DND-41 (cell line): ENCODE measurements around the gene PRR5L.

Experiments used
- ATAC-seq: fragments of 200-7000 bp; cut with Tn5 transposase; 3 replicates; pipeline ENCODE4 v1.9.1; 2021; ENCODE audit warnings: low read depth; ENCODE audit not compliant: insufficient read depth
- DNase-seq: peaks from one replicate; pipeline ENCODE4 v3.0.0-alpha.2; 2020
- H2AFZ ChIP-seq: 2 replicates; pipeline ENCODE4 v1.6.0; 2012; ENCODE audit warnings: low read depth, low read length
- H3K27ac ChIP-seq: 2 replicates; pipeline ENCODE4 v1.5.1; 2012; ENCODE audit warnings: low read length, inconsistent platforms
- H3K27me3 ChIP-seq: fragments of 200-600 bp; sonication (generic); 2 replicates; pipeline ENCODE4 v1.6.0; 2012; ENCODE audit warnings: low read length, mild to moderate bottlenecking, inconsistent platforms; ENCODE audit not compliant: insufficient read depth, poor library complexity
- H3K36me3 ChIP-seq: 2 replicates; pipeline ENCODE4 v1.5.1; 2012; ENCODE audit warnings: low read length, inconsistent platforms; ENCODE audit not compliant: insufficient read depth
- H3K4me1 ChIP-seq: 2 replicates; pipeline ENCODE4 v1.5.1; 2012; ENCODE audit warnings: mild to moderate bottlenecking, low read length; ENCODE audit not compliant: insufficient read depth
- H3K4me2 ChIP-seq: 2 replicates; pipeline ENCODE4 v1.6.0; 2012; ENCODE audit warnings: mild to moderate bottlenecking, moderate library complexity, low read length, inconsistent platforms; ENCODE audit not compliant: insufficient read depth
- H3K4me3 ChIP-seq, 2 experiments: fragments of 200-600 bp in 1 of 2; shearing (Covaris generic) in 1 of 2; 2 replicates each; pipeline ENCODE4 v1.5.1; 2012 to 2016; ENCODE audit warnings: inconsistent platforms in 2 of 2, low read length in 2 of 2, mild to moderate bottlenecking in 2 of 2, low read depth in 1 of 2, moderate library complexity in 1 of 2
- H3K79me2 ChIP-seq: 2 replicates; pipeline ENCODE4 v1.6.0; 2012; ENCODE audit warnings: low read length, inconsistent platforms; ENCODE audit not compliant: insufficient read depth
- H3K9ac ChIP-seq: 2 replicates; pipeline ENCODE4 v1.6.0; 2012; ENCODE audit warnings: low read depth, mild to moderate bottlenecking, inconsistent platforms, low read length, moderate library complexity
- H3K9me3 ChIP-seq: 2 replicates; pipeline ENCODE4 v1.5.1; 2012; ENCODE audit warnings: low read length, moderate library complexity, mild to moderate bottlenecking, inconsistent platforms; ENCODE audit not compliant: insufficient read depth, severe bottlenecking
- H4K20me1 ChIP-seq: 2 replicates; pipeline ENCODE4 v1.6.0; 2012; ENCODE audit warnings: low read length; ENCODE audit not compliant: insufficient read depth
- EZH2 ChIP-seq: IDR thresholded peaks from 3 replicates; pipeline ENCODE4 v1.6.1; 2012; ENCODE audit warnings: borderline replicate concordance, low read depth, mild to moderate bottlenecking, moderate library complexity, low read length, inconsistent platforms; ENCODE audit not compliant: severe bottlenecking
- TF ChIP-seq, protein P1 (sequence below): IDR thresholded peaks from 2 replicates; pipeline ENCODE4 v1.5.1; 2012; ENCODE audit warnings: borderline replicate concordance, low read length, moderate library complexity, mild to moderate bottlenecking; ENCODE audit not compliant: poor library complexity, severe bottlenecking; ENCODE audit errors: extremely low read depth

PRR5L gene

DNA sequence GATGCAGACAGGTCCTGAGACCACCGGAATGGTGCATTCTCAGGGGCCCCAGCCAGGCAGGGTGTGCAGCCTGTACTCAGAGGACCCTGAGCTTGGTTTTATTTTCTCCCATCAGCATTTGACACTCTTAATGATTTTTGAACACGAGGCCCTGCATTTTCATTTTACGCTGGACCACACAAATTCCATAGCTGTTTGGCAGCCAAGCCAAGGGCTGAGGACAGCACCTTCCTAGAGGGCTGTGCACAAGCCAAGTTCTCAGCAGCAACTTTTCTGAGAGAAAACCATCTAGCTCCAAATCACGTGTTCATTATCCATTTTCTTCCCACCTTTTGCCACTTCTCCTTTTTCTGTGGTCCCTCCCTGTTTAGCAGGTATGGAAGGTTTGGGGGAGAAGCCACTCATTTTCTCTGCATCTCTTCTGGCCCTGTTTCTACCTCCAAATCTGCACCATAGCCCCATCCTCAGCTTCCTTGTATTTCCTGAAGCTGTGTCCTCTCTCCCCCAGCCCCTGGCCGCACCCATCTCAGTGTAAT is 153.5 kb downstream of the PRR5L start:
- H3K79me2 ChIP-seq: no peaks in the 10 kb centered on the region
- no peak for ATAC-seq
- no peak overlapping the region for H3K9ac ChIP-seq
- no peaks in the 10 kb centered on the region for H3K36me3 ChIP-seq
- no peak for DNase-seq
- H3K4me2 ChIP-seq: peak overlapping the region; percentile 64
- TF ChIP-seq, protein P1, sequence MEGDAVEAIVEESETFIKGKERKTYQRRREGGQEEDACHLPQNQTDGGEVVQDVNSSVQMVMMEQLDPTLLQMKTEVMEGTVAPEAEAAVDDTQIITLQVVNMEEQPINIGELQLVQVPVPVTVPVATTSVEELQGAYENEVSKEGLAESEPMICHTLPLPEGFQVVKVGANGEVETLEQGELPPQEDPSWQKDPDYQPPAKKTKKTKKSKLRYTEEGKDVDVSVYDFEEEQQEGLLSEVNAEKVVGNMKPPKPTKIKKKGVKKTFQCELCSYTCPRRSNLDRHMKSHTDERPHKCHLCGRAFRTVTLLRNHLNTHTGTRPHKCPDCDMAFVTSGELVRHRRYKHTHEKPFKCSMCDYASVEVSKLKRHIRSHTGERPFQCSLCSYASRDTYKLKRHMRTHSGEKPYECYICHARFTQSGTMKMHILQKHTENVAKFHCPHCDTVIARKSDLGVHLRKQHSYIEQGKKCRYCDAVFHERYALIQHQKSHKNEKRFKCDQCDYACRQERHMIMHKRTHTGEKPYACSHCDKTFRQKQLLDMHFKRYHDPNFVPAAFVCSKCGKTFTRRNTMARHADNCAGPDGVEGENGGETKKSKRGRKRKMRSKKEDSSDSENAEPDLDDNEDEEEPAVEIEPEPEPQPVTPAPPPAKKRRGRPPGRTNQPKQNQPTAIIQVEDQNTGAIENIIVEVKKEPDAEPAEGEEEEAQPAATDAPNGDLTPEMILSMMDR: no peak
- TF ChIP-seq EZH2: no peak
- H3K4me1 ChIP-seq: peaks cover 48% of the 10 kb centered on the region
- H3K4me3 ChIP-seq: peak overlapping the region in 1 of 2 experiments; percentile 42; a peak in 2 of 4 replicates
- H3K9me3 ChIP-seq: no peaks in the 10 kb centered on the region
- peaks cover 37% of the 10 kb centered on the region for H3K27me3 ChIP-seq
- no peak overlapping the region for H2AFZ ChIP-seq
- H4K20me1 ChIP-seq: peaks cover 19% of the 10 kb centered on the region
- no peak overlapping the region for H3K27ac ChIP-seq

- Histone ChIP-seq H3K9me3 (no peaks in the 10 kb centered on the region), H3K36me3 (no peaks in the 10 kb centered on the region), H3K27me3 (peaks cover 35% of the 10 kb centered on the region), H4K20me1 (peaks cover 23% of the 10 kb centered on the region), H3K9ac (no peak overlapping the region), H3K4me1 (peaks cover 51% of the 10 kb centered on the region), H3K4me3 (peak overlapping the region in 1 of 2 experiments; percentile 42; a peak in 2 of 4 replicates), H2AFZ (peak overlapping the region; percentile 42; the same call in 1 of the 2 replicates), H3K79me2 (no peaks in the 10 kb centered on the region), H3K4me2 (peak overlapping the region; percentile 64), H3K27ac (no peak overlapping the region)
- ATAC-seq (peak; percentile 38; the same call in 2 of the 3 replicates), DNase-seq (no peak)
- TF ChIP-seq, protein P1: no peak
- no peak for TF ChIP-seq EZH2
Observed at GRCh38 chr11:36450110-36450572, 154.1 kb downstream of the PRR5L start.

GRCh38 chr11:36451045-36451444 is 155.0 kb downstream of the PRR5L start:
- Histone ChIP-seq H3K4me2 (no peak overlapping the region), H3K36me3 (no peaks in the 10 kb centered on the region), H3K4me1 (peaks cover 51% of the 10 kb centered on the region), H3K79me2 (no peaks in the 10 kb centered on the region), H4K20me1 (peaks cover 24% of the 10 kb centered on the region), H3K4me3 (no peak overlapping the region), H3K9me3 (no peaks in the 10 kb centered on the region), H3K9ac (no peak overlapping the region), H3K27me3 (peaks cover 35% of the 10 kb centered on the region), H2AFZ (no peak overlapping the region), H3K27ac (no peak overlapping the region)
- no peak for ATAC-seq
- DNase-seq: no peak
- TF ChIP-seq, protein P1: no peak
- no peak for TF ChIP-seq EZH2

GRCh38 chr11:36451681-36452080 is 155.6 kb downstream of the PRR5L start:
- no peaks in the 10 kb centered on the region for H3K9me3 ChIP-seq
- peaks cover 22% of the 10 kb centered on the region for H4K20me1 ChIP-seq
- no peak for ATAC-seq

More at GRCh38 chr11:36451681-36452080, 155.6 kb downstream of the PRR5L start:
- H3K27me3 ChIP-seq: peaks cover 30% of the 10 kb centered on the region
- no peak for TF ChIP-seq EZH2
- TF ChIP-seq, protein P1: no peak
- H3K9ac ChIP-seq: no peak overlapping the region
- H3K27ac ChIP-seq: no peak overlapping the region
- no peak overlapping the region for H3K4me3 ChIP-seq
- DNase-seq: no peak
- peaks cover 51% of the 10 kb centered on the region for H3K4me1 ChIP-seq
- no peak overlapping the region for H3K4me2 ChIP-seq
- H3K79me2 ChIP-seq: no peaks in the 10 kb centered on the region
- no peaks in the 10 kb centered on the region for H3K36me3 ChIP-seq
- H2AFZ ChIP-seq: no peak overlapping the region
